A549 (cell line): ENCODE data around the gene MAPK13.

Experiments
- EP300 ChIP-seq, 2 experiments: fragments of >200 bp; sonication (Bioruptor Twin); formaldehyde crosslinking; IDR thresholded peaks; 2 replicates in 1 of 2; 3 replicates in 1 of 2; pipeline ENCODE4 v1.6.1; 2016 to 2017
- HOXB5 ChIP-seq: fragments of 250-450 bp; sonication (Bioruptor Pico); IDR thresholded peaks from 2 replicates; pipeline ENCODE4 v1.5.0; 2020; ENCODE audit warnings: mild to moderate bottlenecking, moderate library complexity
- MAX ChIP-seq: IDR thresholded peaks from 2 replicates; pipeline ENCODE4 v1.6.1; 2012
- POLR2A ChIP-seq: IDR thresholded peaks from 2 replicates; pipeline ENCODE4 v1.6.1; 2012; ENCODE audit warnings: mild to moderate bottlenecking, low read length
- RAD21 ChIP-seq, 2 experiments: fragments of >200 bp in 1 of 2; sonication (Bioruptor Twin) in 1 of 2; formaldehyde crosslinking in 1 of 2; IDR thresholded peaks in 1 of 2; conservative IDR thresholded peaks in 1 of 2; 2 replicates in 1 of 2; 3 replicates in 1 of 2; pipeline ENCODE4 v1.6.1; 2012 to 2018; ENCODE audit warnings: inconsistent platforms in 1 of 2
- RFX5 ChIP-seq: fragments of 450-650 bp; IDR thresholded peaks from 2 replicates; pipeline ENCODE4 v1.7.1; 2014; ENCODE audit warnings: antibody characterized with exemption, mild to moderate bottlenecking, moderate library complexity
- ZC3H11A ChIP-seq: fragments of 450-650 bp; IDR thresholded peaks from 2 replicates; pipeline ENCODE4 v1.6.1; 2014; ENCODE audit warnings: antibody characterized with exemption, mild to moderate bottlenecking
- ZSCAN20 ChIP-seq: fragments of 250-450 bp; sonication (Bioruptor Pico); IDR thresholded peaks from 2 replicates; pipeline ENCODE4 v1.8.0; 2022; ENCODE audit warnings: mild to moderate bottlenecking, moderate library complexity
- TF ChIP-seq, protein P1 (sequence below): fragments of >200 bp; sonication (Bioruptor Twin); formaldehyde crosslinking; IDR thresholded peaks from 3 replicates; pipeline ENCODE4 v1.5.1; 2016
- TF ChIP-seq, protein P2 (sequence below): IDR thresholded peaks from 2 replicates; pipeline ENCODE4 v1.6.1; 2012

DNA sequence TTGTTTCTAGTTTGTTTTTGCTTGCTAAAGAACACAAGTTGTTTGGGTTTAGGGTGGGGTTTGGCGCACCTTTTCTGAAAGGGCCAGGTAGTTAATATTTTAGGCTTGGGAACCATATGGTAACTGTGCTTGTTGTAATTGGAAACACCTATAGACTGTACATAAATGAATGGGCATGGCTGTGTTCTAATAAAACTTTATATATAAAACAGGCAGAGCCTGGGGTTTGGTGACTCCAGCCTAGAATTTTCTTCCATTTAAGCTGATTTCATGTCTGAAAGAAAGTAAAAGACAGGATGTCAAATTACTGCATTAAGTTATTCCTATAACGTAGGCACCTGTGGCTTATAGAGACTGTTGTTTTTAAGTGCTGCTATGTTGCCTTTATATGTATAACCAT is 36.1 kb upstream of the MAPK13 start:
- no peak for TF ChIP-seq ZC3H11A
- TF ChIP-seq, protein P1, sequence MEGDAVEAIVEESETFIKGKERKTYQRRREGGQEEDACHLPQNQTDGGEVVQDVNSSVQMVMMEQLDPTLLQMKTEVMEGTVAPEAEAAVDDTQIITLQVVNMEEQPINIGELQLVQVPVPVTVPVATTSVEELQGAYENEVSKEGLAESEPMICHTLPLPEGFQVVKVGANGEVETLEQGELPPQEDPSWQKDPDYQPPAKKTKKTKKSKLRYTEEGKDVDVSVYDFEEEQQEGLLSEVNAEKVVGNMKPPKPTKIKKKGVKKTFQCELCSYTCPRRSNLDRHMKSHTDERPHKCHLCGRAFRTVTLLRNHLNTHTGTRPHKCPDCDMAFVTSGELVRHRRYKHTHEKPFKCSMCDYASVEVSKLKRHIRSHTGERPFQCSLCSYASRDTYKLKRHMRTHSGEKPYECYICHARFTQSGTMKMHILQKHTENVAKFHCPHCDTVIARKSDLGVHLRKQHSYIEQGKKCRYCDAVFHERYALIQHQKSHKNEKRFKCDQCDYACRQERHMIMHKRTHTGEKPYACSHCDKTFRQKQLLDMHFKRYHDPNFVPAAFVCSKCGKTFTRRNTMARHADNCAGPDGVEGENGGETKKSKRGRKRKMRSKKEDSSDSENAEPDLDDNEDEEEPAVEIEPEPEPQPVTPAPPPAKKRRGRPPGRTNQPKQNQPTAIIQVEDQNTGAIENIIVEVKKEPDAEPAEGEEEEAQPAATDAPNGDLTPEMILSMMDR: no peak
- no peak for TF ChIP-seq ZSCAN20 (CRISPR knock-in tag)
- TF ChIP-seq RFX5: no peak
- TF ChIP-seq, protein P2, sequence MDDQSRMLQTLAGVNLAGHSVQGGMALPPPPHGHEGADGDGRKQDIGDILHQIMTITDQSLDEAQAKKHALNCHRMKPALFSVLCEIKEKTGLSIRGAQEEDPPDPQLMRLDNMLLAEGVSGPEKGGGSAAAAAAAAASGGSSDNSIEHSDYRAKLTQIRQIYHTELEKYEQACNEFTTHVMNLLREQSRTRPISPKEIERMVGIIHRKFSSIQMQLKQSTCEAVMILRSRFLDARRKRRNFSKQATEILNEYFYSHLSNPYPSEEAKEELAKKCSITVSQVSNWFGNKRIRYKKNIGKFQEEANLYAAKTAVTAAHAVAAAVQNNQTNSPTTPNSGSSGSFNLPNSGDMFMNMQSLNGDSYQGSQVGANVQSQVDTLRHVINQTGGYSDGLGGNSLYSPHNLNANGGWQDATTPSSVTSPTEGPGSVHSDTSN: no peak
- no peak for TF ChIP-seq MAX
- no peak for TF ChIP-seq RAD21 (conservative IDR thresholded peaks at IDR 0.05 in 1 of 2, IDR thresholded peaks at IDR 0.05 in 1 of 2)
- TF ChIP-seq HOXB5 (CRISPR knock-in tag): no peak
- TF ChIP-seq EP300 (IDR thresholded peaks at IDR 0.05): no peak
- TF ChIP-seq POLR2A: no peak
